Thoracic aorta (tissue), 2 donors: ENCODE measurements around the gene HIGD1C. TPM values are rescaled to one million over a fixed set of nuclear protein-coding genes. Genes with fewer than 3 reads are reported as not detected.

Source experiments
- ATAC-seq: fragments of 150-250 bp; one replicate; pipeline ENCODE4 v1.8.0; 2017; ENCODE audit warnings: low read depth; ENCODE audit not compliant: insufficient number of reproducible peaks, low FRiP score
- DNase-seq: peaks from one replicate; pipeline ENCODE4 v3.0.0-alpha.2; 2020; ENCODE audit warnings: low spot score
- H3K27ac ChIP-seq, 2 donors: fragments of 200-600 bp; sonication (generic); 1 replicate in 1 of 2; 2 replicates in 1 of 2; pipeline ENCODE4 v1.5.1; 2016; ENCODE audit warnings: mild to moderate bottlenecking in 2 of 2, moderate library complexity in 2 of 2
- H3K27me3 ChIP-seq: fragments of 200-600 bp; sonication (generic); replicated peaks from 2 replicates; pipeline ENCODE4 v1.6.0; 2016; ENCODE audit warnings: mild to moderate bottlenecking; ENCODE audit not compliant: insufficient read depth
- H3K36me3 ChIP-seq: fragments of 200-600 bp; sonication (generic); one replicate; pipeline ENCODE4 v1.5.1; 2016
- H3K4me1 ChIP-seq, 2 donors: fragments of 200-600 bp; sonication (generic); 1 replicate in 1 of 2; 2 replicates in 1 of 2; pipeline versions ENCODE4 v1.5.1 to v1.6.0; 2016; ENCODE audit warnings: low read depth in 2 of 2, mild to moderate bottlenecking in 1 of 2; ENCODE audit not compliant: control insufficient read depth in 1 of 2
- H3K4me3 ChIP-seq: fragments of 200-600 bp; sonication (generic); 2 replicates; pipeline ENCODE4 v1.5.1; 2016; ENCODE audit warnings: mild to moderate bottlenecking
- H3K9me3 ChIP-seq: fragments of 200-600 bp; sonication (generic); 2 replicates; pipeline ENCODE4 v1.5.1; 2016
- total RNA-seq, 2 donors: library from RNA; depleted of rRNA; stranded (reverse); fragments of >200 nt; gene quantifications; one replicate each; pipeline versions ENCODE4 v1.1.0 to v1.2.3, GENCODE V29; 2016
- TF ChIP-seq, protein P1 (sequence below): fragments of 200-600 bp; sonication (generic); IDR thresholded peaks from one replicate; pipeline ENCODE4 v1.5.1; 2019; ENCODE audit warnings: antibody characterized with exemption

The HIGD1C gene
- total RNA-seq, 2 donors from 2014 or later: not detected

DNA sequence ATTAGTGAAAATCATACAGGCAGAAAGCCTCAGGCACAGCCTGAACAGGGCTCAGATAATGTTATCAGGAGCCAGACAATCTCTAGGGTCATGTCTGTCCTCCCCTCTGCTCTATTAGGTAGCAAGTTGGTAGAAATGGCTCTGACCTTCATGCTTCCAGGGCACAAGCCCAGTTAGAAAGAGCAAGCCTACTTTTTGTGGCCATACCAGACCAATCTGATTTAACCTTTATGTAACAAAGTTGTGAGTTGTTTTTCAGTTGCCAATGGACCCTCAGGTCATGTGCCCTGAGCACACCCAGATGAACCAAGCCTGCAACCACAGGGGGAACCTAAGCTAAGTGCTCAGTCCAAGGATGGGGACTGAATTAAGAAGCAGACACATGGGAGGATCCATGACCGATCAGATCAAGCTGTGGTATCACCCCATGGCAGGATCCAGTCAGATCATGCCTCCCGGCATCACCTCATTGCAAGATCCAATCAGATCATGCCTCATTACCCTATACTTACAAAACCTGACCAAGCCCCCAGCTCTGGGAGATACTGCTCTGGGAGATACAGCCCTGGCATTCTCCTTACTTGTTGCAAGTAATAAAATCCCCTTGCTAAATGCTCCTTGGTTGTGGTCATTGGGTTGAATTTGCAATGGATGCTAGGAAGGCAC is 18.8 kb upstream of the HIGD1C start:
- H3K36me3 ChIP-seq: peaks cover 13% of the 10 kb centered on the region
- TF ChIP-seq, protein P1, sequence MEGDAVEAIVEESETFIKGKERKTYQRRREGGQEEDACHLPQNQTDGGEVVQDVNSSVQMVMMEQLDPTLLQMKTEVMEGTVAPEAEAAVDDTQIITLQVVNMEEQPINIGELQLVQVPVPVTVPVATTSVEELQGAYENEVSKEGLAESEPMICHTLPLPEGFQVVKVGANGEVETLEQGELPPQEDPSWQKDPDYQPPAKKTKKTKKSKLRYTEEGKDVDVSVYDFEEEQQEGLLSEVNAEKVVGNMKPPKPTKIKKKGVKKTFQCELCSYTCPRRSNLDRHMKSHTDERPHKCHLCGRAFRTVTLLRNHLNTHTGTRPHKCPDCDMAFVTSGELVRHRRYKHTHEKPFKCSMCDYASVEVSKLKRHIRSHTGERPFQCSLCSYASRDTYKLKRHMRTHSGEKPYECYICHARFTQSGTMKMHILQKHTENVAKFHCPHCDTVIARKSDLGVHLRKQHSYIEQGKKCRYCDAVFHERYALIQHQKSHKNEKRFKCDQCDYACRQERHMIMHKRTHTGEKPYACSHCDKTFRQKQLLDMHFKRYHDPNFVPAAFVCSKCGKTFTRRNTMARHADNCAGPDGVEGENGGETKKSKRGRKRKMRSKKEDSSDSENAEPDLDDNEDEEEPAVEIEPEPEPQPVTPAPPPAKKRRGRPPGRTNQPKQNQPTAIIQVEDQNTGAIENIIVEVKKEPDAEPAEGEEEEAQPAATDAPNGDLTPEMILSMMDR: no peak
- ATAC-seq (no peak), DNase-seq (no peak)
- peak overlapping the region; percentile 56 to 79 for H3K27ac ChIP-seq
- H3K4me3 ChIP-seq: no peak overlapping the region
- H3K4me1 ChIP-seq: peaks cover 35 to 64% of the 10 kb centered on the region in 2 donors
- no peaks in the 10 kb centered on the region for H3K27me3 ChIP-seq
- H3K9me3 ChIP-seq: no peaks in the 10 kb centered on the region

DNA sequence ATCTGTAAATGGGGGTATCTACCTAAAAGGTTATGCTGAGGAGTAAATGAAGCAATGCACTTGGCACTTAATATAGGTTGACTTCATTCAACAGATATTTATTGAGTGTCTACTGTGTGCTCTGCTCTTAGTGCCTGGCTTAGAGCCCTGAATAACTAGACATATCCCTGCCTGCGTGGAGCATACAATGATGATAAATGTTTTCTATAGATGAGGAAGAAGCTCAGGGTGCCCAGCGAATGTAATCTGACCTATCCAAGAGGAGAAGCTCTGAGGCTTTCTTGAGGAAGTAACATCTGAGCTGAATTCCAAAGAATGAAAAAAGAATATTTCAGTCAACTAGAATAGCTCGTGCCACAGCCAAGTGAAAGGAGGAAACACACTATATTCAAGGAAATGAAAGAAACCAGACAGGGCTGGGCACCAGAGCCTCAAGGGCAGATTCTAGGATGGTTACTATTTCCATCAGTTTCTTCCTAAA is 17.9 kb upstream of the HIGD1C start:
- Histone ChIP-seq H3K4me1 (peaks cover 30 to 56% of the 10 kb centered on the region in 2 donors), H3K36me3 (peaks cover 13% of the 10 kb centered on the region), H3K27ac (peak overlapping the region; percentile 56 to 79), H3K4me3 (peak overlapping the region; percentile 52), H3K27me3 (no peaks in the 10 kb centered on the region), H3K9me3 (no peaks in the 10 kb centered on the region)
- TF ChIP-seq, protein P1: no peak
- no peak for DNase-seq
- ATAC-seq: no peak

DNA sequence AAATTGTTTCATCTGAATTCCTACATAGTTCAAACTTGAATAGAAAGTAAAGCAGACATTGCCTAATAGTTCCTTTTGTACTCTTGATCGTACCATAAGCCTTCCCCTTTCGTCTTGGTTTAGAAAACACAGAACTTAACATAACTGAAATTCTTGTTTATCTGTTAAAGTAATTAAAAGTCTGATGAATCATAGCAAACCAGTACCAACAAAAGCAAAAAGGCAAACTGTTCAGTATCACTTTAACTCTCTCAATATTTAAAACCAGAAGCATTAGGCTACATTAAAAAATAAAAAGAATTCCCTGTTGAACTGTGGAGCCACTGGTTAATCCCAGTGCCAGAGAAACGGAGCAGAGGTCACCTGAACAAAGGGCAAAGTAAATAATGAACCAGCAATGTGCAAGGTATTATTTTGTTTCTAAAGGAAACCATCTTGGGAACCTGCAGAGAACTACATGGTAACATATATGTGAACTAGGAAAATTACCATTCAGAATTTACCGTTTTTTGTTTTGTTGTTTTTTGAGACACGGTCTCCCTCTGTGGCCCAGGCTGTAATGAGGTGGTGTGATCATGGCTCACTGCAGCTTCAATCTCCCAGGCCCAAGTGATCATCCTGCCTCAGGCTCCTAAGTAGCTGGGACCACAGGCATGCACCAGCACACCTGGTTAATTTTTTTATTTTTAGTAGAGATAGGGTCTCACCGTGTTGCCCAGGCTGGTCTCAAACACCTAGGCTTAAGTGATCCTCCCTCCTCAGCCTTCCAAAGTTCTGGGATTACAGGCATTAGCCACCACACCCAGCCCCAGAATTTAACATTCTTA is 17.1 kb upstream of the HIGD1C start:
- no peak for ATAC-seq
- no peak for DNase-seq
- TF ChIP-seq, protein P1: no peak
- peaks cover 27 to 55% of the 10 kb centered on the region in 2 donors for H3K4me1 ChIP-seq
- H3K36me3 ChIP-seq: peaks cover 8% of the 10 kb centered on the region
- peak overlapping the region; percentile 52 for H3K4me3 ChIP-seq
- H3K27me3 ChIP-seq: no peaks in the 10 kb centered on the region
- peak overlapping the region; percentile 56 to 79 for H3K27ac ChIP-seq
- H3K9me3 ChIP-seq: no peaks in the 10 kb centered on the region

DNA sequence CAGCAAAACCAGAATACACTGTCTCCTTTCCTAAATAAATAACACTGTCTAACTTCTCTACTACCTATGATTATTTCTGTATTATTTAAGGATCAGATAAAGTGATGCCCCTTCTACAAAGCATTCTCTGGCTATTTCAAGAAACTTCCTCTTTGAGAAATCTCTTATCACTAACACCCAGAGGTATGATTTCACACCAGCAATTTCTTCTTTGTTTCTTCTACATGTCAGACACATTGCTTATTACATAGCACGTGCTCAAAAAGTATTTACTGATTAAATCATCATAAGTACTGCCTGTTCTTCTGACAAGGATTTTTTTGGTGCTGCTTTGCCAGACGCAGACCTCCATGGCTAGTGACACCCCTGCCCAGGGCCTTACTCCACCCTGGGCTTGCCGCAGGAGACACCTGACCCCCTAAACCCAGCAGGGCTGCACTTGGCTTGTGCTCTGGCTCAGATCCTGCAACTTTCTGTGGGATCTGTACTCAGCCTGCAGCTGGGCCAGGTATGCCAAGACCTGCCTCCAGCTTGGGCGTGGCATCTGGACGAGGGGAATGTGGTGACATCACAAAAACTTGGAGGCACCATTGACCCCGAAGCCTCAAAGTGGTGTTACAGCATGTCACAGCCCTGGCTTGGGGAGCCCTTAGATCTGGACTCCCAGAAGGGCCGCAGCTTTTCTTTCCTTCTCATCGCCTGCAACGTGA is 15.4 kb upstream of the HIGD1C start:
- Histone ChIP-seq H3K27ac (no peak overlapping the region), H3K9me3 (no peaks in the 10 kb centered on the region), H3K27me3 (no peaks in the 10 kb centered on the region), H3K4me3 (no peak overlapping the region), H3K36me3 (no peaks in the 10 kb centered on the region), H3K4me1 (peaks cover 27 to 41% of the 10 kb centered on the region in 2 donors)
- ATAC-seq: no peak
- TF ChIP-seq, protein P1: no peak
- no peak for DNase-seq

DNA sequence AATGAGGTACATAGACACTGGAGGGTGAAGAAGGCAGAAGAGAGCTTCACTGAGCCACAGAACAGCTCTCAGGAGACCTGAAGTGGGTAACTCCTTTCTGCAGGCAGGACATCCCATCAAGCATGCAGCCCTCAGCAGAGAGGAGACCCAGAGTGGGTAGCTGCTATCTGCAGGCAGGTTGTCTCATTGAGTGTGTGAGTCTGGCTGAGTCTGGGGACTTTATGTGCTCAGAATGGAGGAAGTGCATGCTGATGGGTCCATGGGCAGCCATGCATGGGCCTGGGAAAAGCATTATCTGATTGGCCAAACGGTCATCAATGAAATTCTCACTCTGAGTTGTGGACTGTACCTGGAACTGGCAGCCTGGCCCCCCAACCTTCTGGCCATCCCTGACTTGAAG is 14.7 kb upstream of the HIGD1C start:
- DNase-seq: no peak
- Histone ChIP-seq H3K4me1 (peaks cover 27 to 37% of the 10 kb centered on the region in 2 donors), H3K27ac (no peak overlapping the region), H3K36me3 (no peaks in the 10 kb centered on the region), H3K9me3 (no peaks in the 10 kb centered on the region), H3K4me3 (no peak overlapping the region), H3K27me3 (no peaks in the 10 kb centered on the region)
- TF ChIP-seq, protein P1: no peak
- no peak for ATAC-seq
